HPDE6-E6E7 (cell line): Measurements from ENCODE around the gene C1QTNF12.
"Not testable (repeated sequence)": the region's sequence is repeated elsewhere in the genome, so short reads cannot be mapped to it uniquely, and the experiment has no call there.

Experiments used
- DNase-seq: peaks from one replicate; pipeline ENCODE4 v3.0.0; 2011; ENCODE audit warnings: missing footprints; ENCODE audit errors: extremely low spot score

Gene C1QTNF12

DNA sequence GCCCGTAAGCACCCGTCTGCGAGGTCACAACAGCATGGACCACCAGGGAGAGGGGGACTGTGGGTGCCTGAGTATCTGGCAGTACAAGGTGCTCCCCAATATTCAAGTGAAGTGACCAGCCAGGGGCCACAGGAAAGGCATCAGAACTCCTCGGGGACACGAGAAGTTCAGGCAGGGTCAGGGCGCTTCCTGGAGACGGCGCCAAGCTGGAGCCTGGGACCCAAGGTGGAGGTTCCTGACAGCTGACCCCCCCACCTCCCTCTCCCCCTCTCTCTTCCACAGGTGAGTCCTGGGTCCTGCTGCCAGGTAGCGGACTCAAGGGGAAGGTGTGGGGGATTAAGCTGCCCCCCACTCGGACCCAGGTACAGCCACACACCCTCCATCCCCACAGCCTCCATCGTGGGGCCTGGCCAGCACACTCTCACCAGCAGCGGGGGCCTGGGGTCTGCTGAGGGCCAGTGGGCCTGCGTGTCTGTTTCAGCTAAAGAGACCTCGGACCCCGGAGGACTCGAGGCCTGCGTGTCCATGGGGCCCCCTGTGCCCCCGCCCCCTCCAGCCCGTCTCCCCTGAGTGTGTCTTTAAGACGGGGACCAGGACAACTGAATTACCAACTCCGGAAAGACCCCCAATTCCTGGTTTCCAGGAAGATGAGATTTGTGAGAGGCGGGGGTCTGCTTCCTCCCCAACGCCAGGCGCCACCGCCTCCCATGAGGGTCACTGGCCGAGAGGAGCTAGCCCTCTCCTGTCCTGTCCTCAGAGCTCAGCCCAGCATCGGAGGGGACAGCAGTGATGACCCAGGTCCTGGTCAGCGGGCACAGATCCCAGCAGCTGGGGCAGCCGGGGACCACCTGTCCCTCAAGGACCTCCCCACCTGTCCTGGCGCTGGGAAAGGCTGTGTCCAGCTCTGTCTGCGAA is 46.3 kb downstream of the C1QTNF12 start:
- no peak for DNase-seq

DNA sequence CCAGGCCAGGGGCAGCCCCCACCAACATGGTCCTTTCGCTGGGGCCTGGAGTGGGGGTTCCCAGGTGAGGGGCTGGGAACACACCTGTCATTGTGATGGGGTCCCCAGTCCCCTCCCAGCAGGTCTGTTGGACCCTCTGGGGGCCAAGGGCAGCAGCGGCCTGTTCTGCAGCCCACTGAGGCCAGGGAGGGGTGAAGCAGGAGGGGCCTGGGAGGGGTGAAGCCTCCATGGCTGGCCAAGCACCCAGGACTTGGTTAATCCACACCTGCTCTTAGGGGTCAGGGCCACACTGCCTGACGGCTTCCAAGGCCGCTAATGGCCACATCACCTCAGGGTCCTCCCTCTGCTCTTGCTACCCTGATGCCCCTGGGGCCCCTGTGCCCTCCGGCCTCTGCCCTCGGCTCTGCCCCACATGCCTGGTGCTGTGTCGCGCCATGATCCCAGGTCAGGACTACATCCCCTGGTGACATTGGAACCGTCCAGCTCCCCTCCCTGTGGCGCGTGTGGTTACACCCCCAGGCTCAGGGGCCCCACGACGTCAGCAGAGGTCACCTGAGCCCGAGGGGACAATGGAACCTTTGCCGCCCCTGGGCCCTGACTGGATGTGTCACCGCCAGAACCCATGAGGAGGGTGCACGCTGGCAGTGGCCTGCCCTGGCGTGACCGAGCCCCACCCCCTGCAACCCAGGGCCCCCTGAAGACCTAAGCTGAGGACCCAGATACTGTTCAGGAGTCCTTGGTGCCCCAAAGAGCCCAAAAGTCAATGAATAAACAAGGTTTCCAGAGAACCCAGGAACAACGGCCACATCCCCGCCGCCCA is 47.2 kb downstream of the C1QTNF12 start:
- no peak for DNase-seq

DNA sequence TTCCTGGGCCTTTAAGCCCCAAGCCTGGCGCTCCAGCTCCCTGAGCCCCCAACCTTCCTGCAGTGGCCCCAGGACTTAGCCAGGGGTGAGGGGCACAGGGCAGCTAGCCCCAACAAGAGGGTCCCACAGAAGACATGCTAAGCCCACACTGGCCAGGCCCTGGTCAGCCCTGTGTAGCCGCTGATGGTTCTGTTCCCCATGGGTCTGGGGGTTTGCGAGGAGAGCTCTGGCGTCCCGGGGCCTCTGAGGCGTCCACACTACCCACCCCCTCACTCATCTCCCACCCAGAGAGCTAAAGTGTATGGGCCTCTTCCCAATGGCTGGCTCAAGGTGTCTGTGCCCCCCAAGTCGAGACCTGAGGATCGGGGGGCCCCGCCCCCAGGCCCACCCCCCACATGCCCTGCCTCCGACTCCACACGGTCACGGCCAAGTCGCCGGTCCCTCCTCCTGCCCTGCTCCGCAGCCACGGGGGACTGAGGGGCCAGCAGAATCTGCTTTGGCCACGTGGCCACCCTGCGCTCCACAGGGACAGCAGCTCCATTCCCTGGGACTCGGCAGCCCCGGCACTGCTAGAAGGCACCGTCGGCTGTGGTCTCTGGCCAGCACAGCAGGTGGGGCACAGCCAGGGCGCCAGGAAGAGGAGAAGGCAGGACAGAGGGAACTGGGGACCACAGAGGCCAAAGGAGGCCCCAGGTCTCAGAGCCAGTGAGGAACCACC is 47.9 kb downstream of the C1QTNF12 start:
- no peak for DNase-seq

DNA sequence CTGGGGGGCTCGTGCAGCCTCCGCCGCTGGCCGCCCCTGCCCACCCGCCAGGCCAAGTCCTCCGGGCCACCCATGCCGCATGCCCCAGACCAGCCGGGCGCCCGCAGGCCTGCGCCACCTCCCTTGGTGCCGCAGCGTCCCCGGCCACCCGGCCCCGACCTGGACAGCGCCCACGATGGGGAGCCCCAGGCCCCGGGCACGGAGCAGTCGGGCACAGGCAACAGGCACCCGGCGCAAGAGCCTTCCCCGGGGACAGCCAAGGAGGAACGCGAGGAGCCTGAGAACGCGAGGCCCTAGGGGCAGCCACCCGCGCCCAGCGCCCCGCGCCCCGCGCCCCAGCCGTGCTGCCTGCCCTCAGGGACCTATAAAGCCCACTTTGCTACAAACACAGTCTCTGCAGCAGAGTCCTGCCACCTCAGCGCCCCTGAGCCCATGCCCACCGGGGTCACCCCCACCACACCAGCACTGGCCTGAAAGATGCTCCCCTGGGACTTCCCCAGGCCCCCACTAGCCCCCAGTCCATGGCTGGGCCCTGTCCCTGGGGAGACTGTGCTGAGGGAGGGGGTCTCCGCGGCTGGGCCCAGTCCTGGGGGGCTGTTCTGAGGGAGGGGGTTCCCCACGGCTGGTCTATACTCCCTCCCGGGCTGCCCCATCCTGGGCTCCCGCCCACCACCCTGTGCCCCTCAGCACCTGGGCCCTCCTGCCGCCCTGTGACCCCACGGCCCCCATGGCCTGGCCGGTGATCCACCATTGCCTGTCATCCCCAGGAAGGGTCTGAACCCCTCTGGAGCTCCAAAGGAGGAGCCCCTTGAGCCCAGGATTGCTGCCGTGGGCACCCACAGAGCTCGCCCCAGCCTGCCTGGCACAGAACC is 48.7 kb downstream of the C1QTNF12 start:
- no peak for DNase-seq

DNA sequence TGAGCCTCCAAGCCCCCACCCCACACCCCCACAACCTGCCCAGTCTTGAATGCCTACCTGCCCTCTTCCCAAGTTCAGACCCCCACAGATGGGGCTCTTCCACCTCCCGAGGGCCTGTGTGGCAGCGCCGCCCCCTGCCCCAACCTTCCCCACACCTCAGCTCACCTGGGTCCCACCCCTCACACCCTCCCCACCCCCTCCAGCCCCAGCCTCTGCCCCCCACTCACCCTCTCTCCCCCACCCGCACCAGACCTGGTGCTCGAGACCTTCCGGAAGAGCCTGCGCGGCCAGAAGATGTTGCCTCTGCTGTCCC is 49.4 kb downstream of the C1QTNF12 start:
- DNase-seq: no peak

DNA sequence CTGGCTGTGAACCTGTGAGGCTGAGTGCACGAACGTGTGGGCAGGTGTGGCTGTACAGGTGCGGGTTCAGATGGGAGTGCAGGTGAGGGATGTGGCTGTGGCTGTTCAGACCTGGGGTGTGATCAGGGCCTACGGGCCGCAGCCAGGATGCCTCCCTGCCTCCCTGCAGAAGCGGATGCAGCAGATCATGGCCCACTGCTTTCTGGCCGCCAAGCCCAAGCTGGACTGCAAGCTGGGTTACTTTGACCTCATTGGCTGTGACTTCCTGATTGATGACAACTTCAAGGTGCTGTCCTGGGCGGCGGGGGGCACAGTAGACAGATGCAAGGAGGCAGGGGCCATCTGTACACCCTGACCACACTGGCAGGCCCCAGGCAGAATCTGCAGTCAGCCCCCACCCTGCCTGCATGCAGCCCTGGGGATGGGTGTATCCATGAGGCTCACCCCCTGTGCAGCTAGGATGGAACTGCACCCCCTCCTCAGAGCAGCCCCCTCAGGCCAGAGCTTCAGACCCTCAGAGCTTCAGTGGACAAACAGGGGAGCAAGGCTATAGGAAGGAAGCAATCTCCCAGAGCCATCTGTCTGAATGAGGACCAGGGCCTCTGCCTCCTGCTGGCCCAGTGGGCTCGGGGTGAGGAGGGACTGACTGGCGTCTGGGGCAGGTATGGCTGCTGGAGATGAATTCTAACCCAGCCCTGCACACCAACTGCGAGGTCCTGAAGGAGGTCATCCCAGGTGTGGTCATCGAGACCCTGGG is 49.9 kb downstream of the C1QTNF12 start:
- no peak for DNase-seq

DNA sequence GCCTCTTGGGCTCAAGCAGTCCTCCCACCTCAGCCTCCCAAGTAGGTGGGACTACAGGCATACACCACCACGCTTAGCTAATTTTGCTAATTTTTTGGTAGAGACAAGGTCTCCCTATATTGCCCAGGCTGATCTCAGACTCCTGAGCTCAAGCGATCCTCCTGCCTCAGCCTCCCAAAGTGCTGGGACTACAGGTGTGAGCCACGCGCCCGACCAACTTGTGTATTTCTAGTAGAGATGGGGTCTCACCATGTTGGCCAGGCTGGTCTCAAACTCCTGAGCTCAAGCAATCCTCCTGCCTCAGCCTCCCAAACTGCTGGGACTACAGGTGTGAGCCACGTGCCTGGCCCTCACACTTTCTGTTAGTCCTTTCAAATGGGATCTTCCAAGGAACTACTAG is 50.8 kb downstream of the C1QTNF12 start:
- not testable (repeated sequence) for DNase-seq

DNA sequence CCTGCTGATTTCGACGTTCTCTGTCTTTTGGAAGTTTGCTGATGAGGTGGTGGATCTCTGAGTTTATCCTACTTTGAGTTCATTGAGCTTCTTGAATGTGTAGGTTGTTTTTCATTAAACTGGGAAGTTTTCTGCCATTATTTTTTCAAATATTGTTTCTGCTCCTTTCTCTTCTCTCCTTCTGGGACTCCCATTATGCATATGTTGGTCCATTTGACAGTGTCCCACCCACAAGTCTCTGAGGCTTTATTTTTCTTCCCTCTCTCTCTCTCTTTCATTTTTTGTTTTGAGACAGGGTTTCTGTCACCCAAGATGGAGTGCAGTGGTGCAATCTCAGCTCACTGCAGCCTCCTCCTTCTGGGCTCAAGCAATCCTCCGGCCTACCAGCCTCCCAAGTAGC is 51.8 kb downstream of the C1QTNF12 start:
- DNase-seq: no peak
